GM19452 (cell line): ENCODE measurements around the gene ENAH.
"Not testable (repeated sequence)": the region's sequence is repeated elsewhere in the genome, so short reads cannot be mapped to it uniquely, and the experiment has no call there.

Experiments
- ATAC-seq: cut with Tn5 transposase; IDR thresholded peaks from one replicate; pipeline ENCODE4 v1.9.1; 2021; ENCODE audit not compliant: unreplicated experiment

Gene ENAH

GRCh38 chr1:225532240-225532944, 120.5 kb downstream of the ENAH start:
- no peak for ATAC-seq

GRCh38 chr1:225529726-225530125, 123.2 kb downstream of the ENAH start:
- ATAC-seq = no peak

GRCh38 chr1:225527575-225527974, 125.3 kb downstream of the ENAH start:
- no peak for ATAC-seq

- no peak for ATAC-seq
These were observed 126.0 kb downstream of the ENAH start for GRCh38 chr1:225526878-225527277.

GRCh38 chr1:225525377-225525776, 127.5 kb downstream of the ENAH start:
- no peak for ATAC-seq

GRCh38 chr1:225524570-225524969, 128.4 kb downstream of the ENAH start:
- ATAC-seq = no peak

GRCh38 chr1:225523263-225523950, 129.5 kb downstream of the ENAH start:
- ATAC-seq = no peak

GRCh38 chr1:225522588-225523262, 130.2 kb downstream of the ENAH start:
- no peak for ATAC-seq

- no peak for ATAC-seq
These were observed 132.2 kb downstream of the ENAH start for GRCh38 chr1:225520587-225521227.

GRCh38 chr1:225519166-225519863, 133.6 kb downstream of the ENAH start:
- no peak for ATAC-seq

GRCh38 chr1:225517697-225518096, 135.2 kb downstream of the ENAH start:
- no peak for ATAC-seq

GRCh38 chr1:225517221-225517620, 135.7 kb downstream of the ENAH start:
- ATAC-seq = no peak

- no peak for ATAC-seq
These were observed 138.2 kb downstream of the ENAH start for GRCh38 chr1:225514671-225515081.

GRCh38 chr1:225513576-225513975, 139.3 kb downstream of the ENAH start:
- ATAC-seq = not testable (repeated sequence)

- ATAC-seq = no peak
These were observed 141.0 kb downstream of the ENAH start for GRCh38 chr1:225511828-225512381.

GRCh38 chr1:225510740-225511139, 142.2 kb downstream of the ENAH start:
- not testable (repeated sequence) for ATAC-seq

- no peak for ATAC-seq
These were observed 143.2 kb downstream of the ENAH start for GRCh38 chr1:225509770-225510169.

- no peak for ATAC-seq
These were observed 143.6 kb downstream of the ENAH start for GRCh38 chr1:225509376-225509707.

- no peak for ATAC-seq
These were observed 144.2 kb downstream of the ENAH start for GRCh38 chr1:225508538-225509375.

GRCh38 chr1:225506727-225507126, 146.2 kb downstream of the ENAH start:
- no peak for ATAC-seq
